HG03342 (cell line): ENCODE measurements around the gene MRPL10.

Experiments
- ATAC-seq: cut with Tn5 transposase; IDR thresholded peaks from one replicate; pipeline ENCODE4 v1.9.1; 2021; ENCODE audit warnings: mild to moderate bottlenecking, moderate library complexity; ENCODE audit not compliant: unreplicated experiment

MRPL10 gene

DNA sequence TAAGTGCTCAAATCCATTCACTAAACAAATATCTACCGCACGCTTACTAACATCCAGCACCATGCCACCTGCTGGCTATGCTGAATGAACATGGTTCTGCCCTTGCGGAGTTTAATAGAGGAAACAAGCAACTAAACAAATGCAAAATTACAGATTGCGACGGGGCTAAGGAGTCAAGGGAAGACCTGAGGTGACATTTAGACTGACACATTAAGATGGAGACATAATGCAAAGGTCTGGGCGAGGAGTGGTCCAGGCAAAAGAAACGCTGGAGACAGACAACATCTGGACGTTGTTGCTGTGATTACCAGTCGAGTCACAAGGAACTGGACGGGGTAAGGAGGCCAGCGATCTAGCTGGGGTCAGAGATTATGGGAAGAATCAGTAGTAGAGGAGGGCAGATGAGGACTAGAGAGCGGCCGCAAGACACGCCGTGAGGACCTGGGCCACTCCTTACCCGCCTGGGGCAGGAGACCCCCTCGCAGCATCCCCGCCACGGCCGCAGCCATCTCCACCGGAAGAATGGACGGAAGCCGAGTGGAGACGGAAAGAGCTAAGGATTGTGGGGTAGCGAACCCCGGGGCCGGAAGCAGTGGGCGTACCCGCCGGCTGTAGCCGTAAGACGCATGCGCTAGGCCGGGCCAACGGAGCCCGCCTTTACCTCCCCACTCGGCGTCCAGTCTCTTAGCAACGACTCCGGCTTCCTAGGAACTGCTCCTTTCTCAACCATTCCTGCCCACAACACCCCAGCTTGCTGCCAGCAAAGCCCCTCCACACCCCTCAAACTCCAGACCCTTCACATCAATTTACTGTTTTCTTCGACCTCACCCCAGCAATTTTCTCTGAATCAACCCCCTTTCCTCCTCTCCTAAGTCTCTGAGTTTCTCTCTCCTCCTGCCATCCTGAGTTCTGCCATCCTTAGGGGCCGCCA is at the start of gene MRPL10, which contains the start of gene LRRC46:
TSS of gene MRPL10 (minus strand) at position 539 of the 931 bp plus-strand sequence. CDS start at position 509, 30 bp downstream.
TSS of gene LRRC46 (plus strand) at position 668 of the 931 bp plus-strand sequence. CDS start 320 bp downstream, outside the sequence.
- peak; percentile 90 for ATAC-seq

DNA sequence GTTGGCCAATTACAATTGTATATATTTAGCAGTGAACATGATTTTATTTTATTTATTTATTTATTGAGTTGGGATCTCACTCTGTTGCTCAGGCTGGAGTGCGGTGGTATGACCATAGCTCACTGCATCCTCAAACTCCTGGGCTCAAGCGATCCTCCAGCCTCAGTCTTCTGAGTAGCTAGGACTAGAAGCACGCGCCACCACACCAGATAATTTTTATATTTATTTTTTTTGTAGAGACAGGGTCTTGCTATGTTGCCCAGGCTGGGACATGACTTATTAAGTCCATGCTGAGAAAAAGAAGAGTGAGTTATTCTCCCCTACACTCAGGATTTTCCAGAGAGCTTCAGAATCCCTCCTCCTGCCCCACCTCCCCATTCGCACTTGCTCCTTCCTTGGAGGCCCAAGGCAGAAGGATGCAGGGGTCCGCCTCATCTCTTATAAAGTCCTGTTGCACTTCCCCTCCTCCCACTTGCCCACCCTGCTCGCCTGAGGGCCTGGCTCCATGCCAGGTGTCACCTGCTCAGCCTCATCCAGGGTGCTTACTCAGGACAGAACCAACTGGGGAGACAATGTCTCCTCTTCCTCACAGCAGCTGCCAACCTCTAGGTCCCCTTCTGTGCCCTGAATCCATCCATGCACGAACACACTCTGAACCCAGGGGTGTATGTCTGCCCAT is 48.6 kb upstream of the MRPL10 start:
- ATAC-seq, result no peak

DNA sequence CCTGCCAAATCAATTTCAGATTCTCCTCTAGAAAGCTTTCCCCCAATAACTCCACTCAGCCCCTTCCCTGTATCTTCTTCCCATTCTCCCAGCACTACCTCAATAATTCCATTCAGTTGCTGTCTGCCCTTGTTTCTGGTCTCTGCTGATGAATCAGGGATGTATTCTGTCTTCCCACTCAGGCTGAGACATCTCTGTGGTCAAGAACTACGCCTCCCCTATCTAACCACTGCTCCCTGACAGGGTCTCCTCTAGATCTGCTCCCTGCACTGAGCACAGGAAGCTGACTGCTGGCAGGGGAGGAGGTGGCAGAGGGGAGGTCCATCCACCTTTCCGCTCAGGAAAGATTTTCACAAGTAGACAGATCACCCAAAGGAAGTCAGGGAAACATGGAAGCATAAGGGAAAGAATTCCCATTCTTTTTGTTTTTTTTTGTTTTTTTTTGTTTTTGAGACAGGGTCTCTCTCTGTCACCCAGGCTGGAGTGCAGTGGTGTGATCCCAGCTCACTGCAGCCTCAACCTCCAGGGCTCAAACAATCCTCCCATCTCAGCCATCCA is 47.8 kb upstream of the MRPL10 start:
- ATAC-seq, result no peak

DNA sequence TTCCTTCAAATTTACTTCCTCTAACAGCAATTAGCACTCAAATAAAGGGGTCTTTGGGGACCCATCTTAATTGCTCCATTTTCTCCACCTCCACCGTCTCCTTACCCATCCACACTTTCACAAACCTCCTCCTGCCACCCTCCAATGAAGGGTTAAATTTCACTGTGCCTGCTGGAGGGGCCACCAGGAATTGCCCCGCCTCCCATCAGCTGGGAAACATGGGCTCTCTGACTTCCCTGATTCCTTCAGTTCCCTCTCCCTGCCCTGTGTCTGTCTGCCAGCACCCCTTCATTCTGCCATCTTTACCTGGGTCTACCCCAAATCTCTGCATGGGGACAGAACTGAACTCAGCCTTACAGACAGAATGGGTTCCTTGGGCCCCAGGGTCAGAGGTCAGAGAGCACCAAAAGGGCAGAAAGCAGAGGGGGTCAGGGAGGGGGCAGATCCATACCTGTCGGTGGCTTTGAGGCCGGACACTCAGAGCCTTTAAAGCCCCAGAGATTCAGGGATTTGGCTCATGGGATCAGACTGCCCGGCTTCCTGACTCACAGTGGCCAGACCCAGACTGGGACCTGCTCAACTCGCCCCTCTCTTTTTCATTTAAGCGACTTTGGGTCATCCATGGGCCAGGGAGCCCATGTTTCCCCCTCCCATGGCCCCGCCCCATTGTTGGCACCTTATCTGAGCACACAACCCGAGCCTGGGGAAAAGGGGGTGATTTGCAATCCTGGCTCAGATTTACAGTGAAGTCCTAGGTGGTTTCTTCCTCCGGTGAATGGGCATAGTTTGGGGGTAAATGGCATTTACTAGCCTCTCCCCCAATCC is 47.1 kb upstream of the MRPL10 start:
- ATAC-seq, result no peak

DNA sequence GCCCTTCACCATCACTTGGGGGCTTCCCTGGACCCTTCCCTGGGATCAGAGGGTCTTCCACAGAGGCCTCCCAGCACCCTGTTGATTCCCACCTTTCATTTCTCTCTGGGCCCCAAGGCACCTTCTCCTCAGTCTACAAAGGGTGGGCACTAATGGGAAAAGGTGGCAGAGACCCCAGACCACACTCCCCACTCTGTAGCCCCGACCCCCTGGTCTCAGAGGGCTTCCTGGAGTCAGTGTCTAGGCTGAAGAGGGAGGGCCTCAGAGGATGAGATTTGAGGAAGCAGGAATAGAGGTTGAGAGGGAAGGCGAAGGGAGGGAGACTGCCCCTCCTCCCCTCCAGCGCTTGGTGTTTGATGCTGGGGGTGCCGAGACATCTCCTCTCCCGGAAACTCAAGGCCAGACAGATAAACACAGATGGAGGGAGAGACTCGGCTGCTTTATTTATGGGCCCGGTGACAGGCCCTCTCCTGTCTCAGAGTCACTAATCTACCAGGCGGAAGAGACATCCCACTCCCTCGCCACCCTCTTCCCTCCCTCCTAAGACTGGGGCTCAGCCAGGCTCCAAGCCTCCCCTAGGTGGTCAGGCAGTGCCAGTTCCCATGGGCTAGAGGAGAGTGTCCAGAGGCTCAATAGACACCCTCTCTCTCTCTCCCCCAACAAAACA is 46.2 kb upstream of the MRPL10 start:
- ATAC-seq, result no peak

DNA sequence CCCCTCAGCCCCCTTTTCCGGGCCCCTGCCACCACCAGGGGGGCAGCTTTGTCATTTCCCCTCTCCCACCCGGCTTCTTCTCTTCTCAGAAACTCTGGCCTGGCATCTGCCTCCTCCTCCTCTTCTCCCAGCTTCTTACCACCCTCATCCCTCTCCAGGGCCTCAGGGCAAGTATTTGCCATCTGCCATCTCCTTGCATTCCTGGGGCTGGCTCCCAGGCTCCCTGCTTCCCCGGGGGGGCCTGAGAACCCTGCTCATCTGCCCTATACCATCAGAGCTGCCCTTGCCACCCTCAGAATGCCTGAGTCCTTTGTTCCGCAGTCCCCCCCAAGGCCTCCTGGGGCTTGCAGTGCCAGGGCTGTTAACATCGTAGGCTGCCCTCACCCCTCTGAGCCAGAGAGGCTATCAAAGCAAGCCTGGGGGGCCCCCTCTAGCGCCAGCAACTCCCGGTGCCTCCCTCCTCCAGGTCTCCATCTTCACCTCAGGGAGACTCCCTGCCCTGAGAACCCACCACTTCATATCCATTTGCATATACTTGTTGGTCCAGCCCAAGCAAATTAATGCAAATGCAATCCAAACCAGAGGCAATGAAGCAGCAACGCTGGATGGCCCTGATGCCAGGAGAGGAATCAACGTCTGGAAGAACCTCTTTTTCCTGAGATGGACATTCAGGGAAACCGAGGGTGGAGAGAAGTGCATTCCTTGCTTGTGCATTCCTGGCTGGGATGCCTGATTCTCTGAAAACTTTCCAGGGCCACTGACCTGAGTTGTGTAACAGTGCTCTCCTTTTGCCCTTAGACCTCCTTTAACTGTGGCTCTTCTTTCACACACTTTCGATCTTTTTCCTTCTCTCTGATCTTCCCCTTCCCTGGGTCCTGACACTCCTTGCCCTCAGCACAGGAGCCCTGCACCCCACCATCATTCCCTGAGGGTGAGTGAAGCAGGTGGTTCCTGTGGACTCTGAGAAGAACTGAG is 44.0 kb upstream of the MRPL10 start:
- ATAC-seq, result no peak

DNA sequence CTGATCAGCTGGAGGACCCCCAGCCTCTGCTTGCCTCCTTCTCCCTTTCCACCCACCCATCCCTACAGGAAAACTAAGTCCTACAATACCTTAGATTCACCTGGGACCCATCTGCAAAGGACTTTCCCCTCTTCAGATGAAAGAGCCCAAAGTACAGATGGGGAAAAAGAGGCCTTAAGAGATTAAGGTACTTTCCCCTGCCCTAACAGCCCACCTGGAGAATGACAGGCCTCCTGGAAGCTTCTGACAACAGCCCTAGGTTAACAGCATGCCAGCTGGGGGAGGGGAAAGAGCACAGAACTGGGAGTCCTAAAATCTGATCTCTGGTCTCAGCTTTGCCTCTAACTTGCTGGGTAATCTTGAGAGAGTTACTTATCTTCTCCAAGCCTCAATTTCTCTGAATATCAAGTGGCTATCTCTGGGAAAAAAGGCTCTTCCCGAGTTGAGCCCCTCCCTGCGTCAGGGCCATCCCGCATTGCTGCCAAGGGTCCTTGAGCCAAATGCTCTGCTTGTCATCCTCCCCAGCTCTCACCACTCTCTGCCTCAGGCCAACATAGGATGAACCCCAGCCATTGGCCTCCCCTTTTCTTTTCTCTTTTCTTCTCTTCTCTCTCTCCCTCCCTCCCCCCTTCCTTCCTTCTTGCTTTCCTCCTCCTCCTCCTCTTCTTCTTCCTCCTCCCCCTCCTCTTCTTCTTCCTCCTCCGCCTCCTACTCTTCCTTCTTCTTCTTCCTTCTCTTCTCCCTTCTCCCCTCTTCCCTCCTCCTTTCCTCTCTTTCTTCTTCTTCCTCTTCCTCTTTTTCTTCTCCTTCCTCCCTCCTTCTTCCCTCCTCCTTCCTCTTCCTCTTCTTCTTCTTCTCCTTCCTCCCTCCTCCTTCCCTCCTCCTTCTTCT is 42.1 kb upstream of the MRPL10 start:
- ATAC-seq, result no peak

DNA sequence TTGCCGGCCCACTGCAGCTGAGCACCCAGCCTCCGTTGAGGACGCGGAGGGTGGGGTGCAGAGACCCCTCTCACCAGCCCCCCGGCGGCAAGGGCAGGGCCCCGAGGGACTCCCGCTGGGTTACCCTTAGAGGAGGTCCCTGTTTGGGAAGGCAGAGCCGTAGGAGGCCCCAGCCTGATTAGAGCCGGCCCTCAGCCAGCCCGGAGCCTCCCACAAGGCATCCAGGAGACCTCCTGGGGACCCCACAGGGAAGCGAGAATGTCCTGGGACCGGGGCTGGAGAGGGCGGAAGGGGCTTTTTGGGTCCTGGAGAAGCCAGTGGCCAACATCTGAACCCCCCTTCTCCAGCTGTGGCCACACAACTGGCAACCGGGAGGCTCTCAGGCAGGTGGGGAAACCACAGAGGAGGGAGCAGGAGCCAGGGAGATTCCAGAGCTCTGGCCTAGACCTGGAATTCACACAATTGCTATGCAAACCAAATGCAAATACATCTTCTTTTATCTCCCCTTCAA is 41.4 kb upstream of the MRPL10 start:
- ATAC-seq, result no peak

DNA sequence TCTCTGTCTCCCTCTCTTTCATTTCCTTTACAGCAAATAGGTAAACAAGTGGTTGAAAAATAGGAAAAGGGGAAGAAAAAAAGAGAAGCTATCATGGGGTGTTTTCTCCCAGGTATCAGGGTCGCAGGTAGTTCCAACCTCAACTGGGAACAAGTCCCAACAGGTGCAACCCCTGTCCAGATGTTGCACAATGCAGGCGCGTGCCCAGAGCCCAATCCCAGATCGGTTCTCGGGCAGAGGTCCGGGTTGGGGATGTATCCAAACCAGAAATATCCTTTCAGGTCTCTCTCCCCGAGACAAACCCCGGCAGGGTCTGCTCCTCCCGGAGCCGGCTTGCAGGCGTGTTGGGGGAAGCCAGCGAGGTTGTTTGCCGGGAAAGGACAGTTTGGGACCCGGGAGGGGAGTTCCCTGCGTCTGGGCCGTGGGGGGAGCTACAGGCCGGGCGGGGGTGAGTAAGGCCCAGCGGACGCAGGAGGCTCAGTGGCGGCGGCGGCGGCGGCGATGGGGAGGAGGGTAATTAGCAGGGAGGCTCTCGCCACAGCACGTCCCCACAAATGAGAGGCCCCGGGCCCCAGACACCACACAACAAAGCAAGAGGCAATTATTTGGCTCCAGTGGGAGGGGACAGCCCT is 40.8 kb upstream of the MRPL10 start:
- ATAC-seq, result no peak

DNA sequence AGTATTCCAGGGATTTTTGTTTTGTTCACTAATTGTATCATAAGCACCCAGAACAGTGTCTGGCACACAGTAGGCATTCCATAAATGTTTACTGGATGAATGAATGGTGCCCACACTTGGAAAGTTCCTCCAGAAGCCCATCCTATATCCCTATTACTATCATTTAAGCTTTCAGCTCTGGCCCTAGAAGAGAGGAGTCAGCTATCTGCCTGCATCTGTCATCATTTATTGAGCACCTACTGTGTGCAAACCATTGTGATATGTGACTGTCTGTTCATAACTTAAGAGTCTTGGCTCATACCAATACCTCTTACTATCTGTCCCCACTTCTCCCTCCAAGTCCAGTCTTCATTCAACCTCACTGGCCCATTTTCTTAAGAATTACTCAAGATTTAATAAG is 39.7 kb upstream of the MRPL10 start:
- ATAC-seq, result no peak

DNA sequence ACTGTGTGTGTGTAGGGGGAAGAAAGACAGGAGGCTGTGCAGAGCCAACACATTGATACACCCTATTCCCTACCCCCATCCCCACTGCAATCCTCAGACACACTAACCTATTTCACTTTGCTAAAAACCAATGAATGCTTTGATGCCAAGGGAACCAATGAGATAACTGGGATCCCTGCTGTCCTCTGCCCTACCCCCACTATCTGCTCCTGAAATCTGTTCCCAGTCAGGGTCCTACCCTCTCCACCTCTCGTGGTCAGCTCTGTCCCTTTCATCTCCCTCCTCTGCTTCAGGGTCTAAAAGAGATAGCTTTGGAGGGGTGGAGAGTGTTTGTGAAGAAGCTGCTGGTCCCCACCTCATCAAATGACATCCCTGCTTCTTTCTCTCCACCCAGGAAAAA is 38.7 kb upstream of the MRPL10 start:
- no peak for ATAC-seq

DNA sequence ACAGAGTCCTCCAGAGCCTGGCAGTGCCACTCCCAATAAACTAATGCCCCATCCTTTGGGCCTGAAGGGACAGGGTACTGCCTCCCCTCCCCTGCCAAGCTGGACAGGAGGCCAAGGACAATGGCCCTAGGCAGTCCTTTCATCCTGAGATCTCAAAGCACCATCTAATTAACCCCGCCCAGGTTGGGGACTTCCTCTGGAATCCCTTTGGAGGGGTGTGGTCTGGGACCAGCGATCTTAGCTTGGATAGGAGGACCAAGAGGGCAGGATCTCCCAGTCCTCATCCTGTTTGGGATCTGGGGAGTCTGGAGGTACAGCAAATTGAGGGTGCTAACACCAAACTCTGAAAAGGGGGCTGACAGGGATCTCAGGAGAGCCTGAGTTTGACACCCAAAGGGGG is 37.8 kb upstream of the MRPL10 start:
- no peak for ATAC-seq

DNA sequence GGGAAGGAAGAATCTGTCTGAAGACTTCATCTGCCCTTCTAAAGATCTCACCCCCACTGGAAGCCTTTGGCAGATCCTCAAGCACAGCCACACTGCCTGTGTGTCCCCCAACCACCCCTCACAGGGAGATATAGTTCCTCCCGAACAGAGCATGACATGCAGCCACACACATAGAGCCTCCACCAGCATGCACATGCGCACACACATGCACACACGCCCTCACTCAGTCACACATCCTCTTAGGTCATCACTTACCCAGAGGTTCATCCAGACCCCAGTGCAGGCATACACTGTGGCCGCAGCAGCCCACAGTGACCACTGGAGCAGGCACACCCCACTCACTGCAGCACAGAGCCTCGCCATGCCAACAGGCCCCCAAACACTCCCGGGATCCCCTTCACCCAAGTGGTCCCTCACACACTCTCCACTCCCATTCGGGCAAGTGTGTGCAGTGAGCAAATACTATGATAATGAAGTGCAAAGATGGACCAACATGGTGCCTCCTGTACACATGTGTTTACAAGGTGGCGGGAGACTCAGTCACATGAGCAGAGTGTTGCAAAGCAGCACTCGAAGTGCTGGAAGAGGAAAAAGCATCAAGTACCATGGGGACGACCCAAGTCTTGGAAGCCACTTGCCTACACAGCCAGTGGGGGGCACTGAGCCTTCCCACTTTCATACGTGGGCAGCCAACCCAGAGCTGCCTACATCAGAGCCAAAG is 36.6 kb upstream of the MRPL10 start:
- no peak for ATAC-seq

DNA sequence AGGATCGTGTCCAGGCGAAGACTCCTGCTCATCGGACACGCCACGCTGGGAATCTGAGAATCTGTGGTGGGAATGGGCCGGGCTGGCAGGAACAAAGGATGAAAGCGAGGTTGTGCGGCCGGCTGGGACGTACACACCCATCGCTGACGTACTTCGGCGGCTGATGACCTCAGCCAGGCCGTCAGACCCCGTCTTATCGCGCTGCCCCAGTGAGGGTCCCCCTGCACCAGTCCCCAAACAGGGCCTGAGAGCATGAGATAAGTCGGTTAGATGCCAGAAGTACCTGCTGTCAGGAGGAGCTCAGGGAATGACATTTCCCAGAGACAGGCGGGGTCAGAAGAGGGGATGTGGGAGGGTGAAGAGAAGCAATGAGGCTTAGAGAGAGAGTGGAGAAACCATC is 35.6 kb upstream of the MRPL10 start:
- ATAC-seq, result no peak

DNA sequence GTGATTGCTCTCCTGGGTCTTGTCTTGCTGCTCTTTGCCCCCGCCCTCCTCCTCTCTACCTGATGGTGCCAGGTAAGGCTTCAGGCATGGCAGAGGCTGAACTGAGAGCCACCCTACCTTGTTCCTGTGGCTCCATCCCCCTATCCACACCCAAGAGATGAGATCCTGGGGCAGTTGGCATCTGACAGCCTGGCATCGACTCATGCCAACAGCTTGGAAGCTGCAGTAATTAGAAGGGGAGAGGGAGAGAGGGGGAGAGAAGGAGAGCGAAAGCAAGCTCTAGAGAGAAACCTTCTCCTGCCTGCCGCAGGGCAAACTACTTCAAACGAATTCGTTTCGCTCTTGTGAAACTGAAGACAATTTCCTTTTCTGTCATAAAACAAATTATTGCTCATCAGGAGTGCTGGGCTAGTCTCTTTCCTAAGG is 33.5 kb upstream of the MRPL10 start:
- ATAC-seq, result no peak

DNA sequence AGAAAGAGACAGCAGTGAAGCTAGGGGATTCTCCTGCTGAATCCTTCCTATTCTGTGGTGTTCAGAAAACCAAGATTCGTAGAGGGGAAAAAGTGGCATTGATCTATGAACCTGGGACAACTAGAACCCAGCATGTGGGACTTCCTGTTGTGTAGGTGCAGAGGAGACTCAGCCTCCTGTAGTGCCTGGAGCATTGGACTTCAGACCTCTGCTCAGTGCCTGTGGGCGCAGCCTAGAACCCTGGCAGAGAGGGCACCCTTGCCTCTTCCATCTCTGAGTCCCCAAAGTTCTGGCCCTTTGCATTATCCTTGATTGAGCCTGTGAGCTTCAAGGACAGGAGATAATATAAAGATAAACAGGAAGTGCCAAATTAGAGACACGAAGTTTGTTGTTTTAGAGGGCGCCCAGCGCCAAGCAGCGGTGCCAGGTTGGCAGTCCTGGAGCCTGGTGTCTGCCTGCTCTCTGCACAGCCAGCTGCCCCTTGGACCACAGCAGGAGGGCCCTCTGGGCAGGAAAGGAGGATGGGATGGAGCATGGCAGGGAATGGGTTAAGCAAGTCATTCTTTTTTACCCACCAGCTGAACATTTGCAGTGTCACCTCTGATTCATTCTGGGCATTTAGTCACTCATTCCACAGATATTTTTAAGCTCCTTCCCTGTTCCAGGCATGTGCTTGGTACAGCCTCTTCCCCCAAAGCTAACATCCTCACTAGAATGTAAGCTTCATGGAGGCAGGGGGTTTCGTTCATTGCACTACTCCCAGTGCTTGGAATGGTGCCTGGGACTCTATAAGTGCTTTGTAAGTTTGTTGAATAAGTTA is 31.5 kb upstream of the MRPL10 start:
- ATAC-seq, result no peak
